ENCODE results near the gene KIF3C.

DNA sequence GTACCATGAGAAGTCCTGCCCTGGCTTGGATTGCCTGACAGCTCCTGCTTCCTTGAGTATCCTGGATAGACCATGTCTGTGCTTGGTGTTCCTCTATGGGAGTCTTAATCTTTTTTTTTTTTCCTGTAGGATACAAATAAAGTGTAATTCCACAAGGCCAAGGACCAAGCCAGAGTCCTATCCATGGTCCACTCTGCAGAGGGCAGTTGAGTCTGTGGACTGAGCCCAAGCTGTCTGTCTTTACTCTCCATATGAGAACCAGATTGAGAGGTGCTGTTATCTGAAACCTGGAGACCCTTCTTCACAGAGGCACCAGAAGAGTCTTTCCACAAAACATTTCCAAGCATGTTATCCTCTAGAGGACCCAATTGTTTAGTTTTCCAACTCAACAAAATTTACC lies 1.4 kb upstream of the KIF3C start:
- TF ChIP-seq ZBTB1 (tag by site-specific recombination; IDR thresholded peaks at IDR 0.05) (no peak), CTCF (tag by site-specific recombination; IDR thresholded peaks at IDR 0.05) (no peak), YY1 (tag by site-specific recombination; IDR thresholded peaks at IDR 0.05) (no peak), ZFP41 (tag by site-specific recombination; IDR thresholded peaks at IDR 0.05; ENCODE audit: borderline replicate concordance) (no peak), ZNF76 (tag by site-specific recombination; IDR thresholded peaks at IDR 0.05; ENCODE audit: borderline replicate concordance, low read depth) (no peak), PATZ1 (tag by site-specific recombination; IDR thresholded peaks at IDR 0.05) (no peak), ZNF211 (tag by site-specific recombination; IDR thresholded peaks at IDR 0.05; ENCODE audit: low read depth) (no peak), KLF8 (tag by site-specific recombination; IDR thresholded peaks at IDR 0.05) (no peak)
- TF ChIP-seq, protein P1, sequence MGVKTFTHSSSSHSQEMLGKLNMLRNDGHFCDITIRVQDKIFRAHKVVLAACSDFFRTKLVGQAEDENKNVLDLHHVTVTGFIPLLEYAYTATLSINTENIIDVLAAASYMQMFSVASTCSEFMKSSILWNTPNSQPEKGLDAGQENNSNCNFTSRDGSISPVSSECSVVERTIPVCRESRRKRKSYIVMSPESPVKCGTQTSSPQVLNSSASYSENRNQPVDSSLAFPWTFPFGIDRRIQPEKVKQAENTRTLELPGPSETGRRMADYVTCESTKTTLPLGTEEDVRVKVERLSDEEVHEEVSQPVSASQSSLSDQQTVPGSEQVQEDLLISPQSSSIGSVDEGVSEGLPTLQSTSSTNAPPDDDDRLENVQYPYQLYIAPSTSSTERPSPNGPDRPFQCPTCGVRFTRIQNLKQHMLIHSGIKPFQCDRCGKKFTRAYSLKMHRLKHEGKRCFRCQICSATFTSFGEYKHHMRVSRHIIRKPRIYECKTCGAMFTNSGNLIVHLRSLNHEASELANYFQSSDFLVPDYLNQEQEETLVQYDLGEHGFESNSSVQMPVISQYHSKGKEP (tag by site-specific recombination; IDR thresholded peaks at IDR 0.05), result no peak
- TF ChIP-seq, protein P2, sequence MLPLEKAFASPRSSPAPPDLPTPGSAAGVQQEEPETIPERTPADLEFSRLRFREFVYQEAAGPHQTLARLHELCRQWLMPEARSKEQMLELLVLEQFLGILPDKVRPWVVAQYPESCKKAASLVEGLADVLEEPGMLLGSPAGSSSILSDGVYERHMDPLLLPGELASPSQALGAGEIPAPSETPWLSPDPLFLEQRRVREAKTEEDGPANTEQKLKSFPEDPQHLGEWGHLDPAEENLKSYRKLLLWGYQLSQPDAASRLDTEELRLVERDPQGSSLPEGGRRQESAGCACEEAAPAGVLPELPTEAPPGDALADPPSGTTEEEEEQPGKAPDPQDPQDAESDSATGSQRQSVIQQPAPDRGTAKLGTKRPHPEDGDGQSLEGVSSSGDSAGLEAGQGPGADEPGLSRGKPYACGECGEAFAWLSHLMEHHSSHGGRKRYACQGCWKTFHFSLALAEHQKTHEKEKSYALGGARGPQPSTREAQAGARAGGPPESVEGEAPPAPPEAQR (tag by site-specific recombination; IDR thresholded peaks at IDR 0.05), result no peak
- TF ChIP-seq, protein P3, sequence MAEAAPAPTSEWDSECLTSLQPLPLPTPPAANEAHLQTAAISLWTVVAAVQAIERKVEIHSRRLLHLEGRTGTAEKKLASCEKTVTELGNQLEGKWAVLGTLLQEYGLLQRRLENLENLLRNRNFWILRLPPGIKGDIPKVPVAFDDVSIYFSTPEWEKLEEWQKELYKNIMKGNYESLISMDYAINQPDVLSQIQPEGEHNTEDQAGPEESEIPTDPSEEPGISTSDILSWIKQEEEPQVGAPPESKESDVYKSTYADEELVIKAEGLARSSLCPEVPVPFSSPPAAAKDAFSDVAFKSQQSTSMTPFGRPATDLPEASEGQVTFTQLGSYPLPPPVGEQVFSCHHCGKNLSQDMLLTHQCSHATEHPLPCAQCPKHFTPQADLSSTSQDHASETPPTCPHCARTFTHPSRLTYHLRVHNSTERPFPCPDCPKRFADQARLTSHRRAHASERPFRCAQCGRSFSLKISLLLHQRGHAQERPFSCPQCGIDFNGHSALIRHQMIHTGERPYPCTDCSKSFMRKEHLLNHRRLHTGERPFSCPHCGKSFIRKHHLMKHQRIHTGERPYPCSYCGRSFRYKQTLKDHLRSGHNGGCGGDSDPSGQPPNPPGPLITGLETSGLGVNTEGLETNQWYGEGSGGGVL (tag by site-specific recombination; IDR thresholded peaks at IDR 0.05), result no peak
- TF ChIP-seq, protein P4, sequence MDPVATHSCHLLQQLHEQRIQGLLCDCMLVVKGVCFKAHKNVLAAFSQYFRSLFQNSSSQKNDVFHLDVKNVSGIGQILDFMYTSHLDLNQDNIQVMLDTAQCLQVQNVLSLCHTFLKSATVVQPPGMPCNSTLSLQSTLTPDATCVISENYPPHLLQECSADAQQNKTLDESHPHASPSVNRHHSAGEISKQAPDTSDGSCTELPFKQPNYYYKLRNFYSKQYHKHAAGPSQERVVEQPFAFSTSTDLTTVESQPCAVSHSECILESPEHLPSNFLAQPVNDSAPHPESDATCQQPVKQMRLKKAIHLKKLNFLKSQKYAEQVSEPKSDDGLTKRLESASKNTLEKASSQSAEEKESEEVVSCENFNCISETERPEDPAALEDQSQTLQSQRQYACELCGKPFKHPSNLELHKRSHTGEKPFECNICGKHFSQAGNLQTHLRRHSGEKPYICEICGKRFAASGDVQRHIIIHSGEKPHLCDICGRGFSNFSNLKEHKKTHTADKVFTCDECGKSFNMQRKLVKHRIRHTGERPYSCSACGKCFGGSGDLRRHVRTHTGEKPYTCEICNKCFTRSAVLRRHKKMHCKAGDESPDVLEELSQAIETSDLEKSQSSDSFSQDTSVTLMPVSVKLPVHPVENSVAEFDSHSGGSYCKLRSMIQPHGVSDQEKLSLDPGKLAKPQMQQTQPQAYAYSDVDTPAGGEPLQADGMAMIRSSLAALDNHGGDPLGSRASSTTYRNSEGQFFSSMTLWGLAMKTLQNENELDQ (tag by site-specific recombination; IDR thresholded peaks at IDR 0.05; ENCODE audit: low read depth), result no peak

Data from HEK293 (cell line).